Thyroid gland (tissue), 4 donors: ENCODE data around the gene ZNF318.

Source experiments
- CTCF ChIP-seq, 6 experiments: fragments of 200-600 bp in 3 of 6; fragments of 450-650 bp in 3 of 6; sonication (generic) in 3 of 6; IDR thresholded peaks; one replicate each; pipeline ENCODE4 v1.5.1; 2016 to 2019; ENCODE audit warnings: antibody characterized with exemption in 6 of 6, mild to moderate bottlenecking in 2 of 6, inconsistent platforms in 1 of 6, moderate library complexity in 1 of 6
- POLR2A ChIP-seq, 2 donors: fragments of 450-650 bp; IDR thresholded peaks; one replicate each; pipeline ENCODE4 v1.6.1; 2017; ENCODE audit warnings: antibody characterized with exemption in 2 of 2, mild to moderate bottlenecking in 2 of 2, moderate library complexity in 1 of 2

GRCh38 chr6:43310134-43310533 lies 59.3 kb downstream of the ZNF318 start:
- TF ChIP-seq CTCF (IDR thresholded peaks at IDR 0.05) (no peak), POLR2A (IDR thresholded peaks at IDR 0.05) (no peak)
